H9 (cell line): ENCODE measurements around the gene KIAA1549. TPM values are rescaled to one million over a fixed set of nuclear protein-coding genes. Genes with fewer than 3 reads are reported as not detected.
A peak's percentile ranks its signal among the peaks of the same experiment; 100 is the strongest.

Source experiments
- DNase-seq: peaks from one replicate; pipeline ENCODE4 v3.0.0-alpha.2; 2017
- H2AFZ ChIP-seq: one replicate; pipeline ENCODE4 v1.6.1; 2013; ENCODE audit warnings: mild to moderate bottlenecking, low read length, control low read depth, moderate library complexity
- H2AK5ac ChIP-seq: 2 replicates; pipeline ENCODE4 v1.6.1; 2013; ENCODE audit warnings: low read length, control low read depth, mixed read lengths; ENCODE audit not compliant: insufficient read length
- H2BK120ac ChIP-seq: one replicate; pipeline ENCODE4 v1.6.1; 2013; ENCODE audit warnings: low read depth, mild to moderate bottlenecking, low read length, control low read depth, inconsistent platforms; ENCODE audit not compliant: poor library complexity, severe bottlenecking
- H2BK12ac ChIP-seq: 2 replicates; pipeline ENCODE4 v1.6.1; 2013; ENCODE audit warnings: low read length, control low read depth, mixed read lengths, low read depth; ENCODE audit not compliant: insufficient read length
- H2BK15ac ChIP-seq: 2 replicates; pipeline ENCODE4 v1.6.1; 2013; ENCODE audit warnings: low read depth, low read length, control low read depth
- H2BK20ac ChIP-seq: one replicate; pipeline ENCODE4 v1.6.1; 2013; ENCODE audit warnings: low read depth, mild to moderate bottlenecking, low read length, control low read depth, inconsistent platforms; ENCODE audit not compliant: poor library complexity, severe bottlenecking
- H2BK5ac ChIP-seq: 2 replicates; pipeline ENCODE4 v1.6.1; 2013; ENCODE audit warnings: low read length, control low read depth, mixed read lengths; ENCODE audit not compliant: insufficient read length
- H3K14ac ChIP-seq: 2 replicates; pipeline ENCODE4 v1.6.1; 2013; ENCODE audit warnings: low read length, control low read depth; ENCODE audit not compliant: insufficient read depth
- H3K18ac ChIP-seq: 2 replicates; pipeline ENCODE4 v1.6.1; 2013; ENCODE audit warnings: low read depth, mild to moderate bottlenecking, mixed read lengths, low read length, control low read depth; ENCODE audit not compliant: insufficient read length
- H3K23ac ChIP-seq: 2 replicates; pipeline ENCODE4 v1.6.1; 2013; ENCODE audit warnings: low read length, control low read depth, mixed read lengths, low read depth; ENCODE audit not compliant: insufficient read length
- H3K23me2 ChIP-seq: 2 replicates; pipeline ENCODE4 v1.6.1; 2013; ENCODE audit warnings: low read depth, mild to moderate bottlenecking, mixed read lengths, low read length, control low read depth; ENCODE audit not compliant: insufficient read length, poor library complexity, severe bottlenecking
- H3K27ac ChIP-seq: 2 replicates; pipeline ENCODE4 v1.5.1; 2013; ENCODE audit warnings: low read length, control low read depth, mixed read lengths, low read depth; ENCODE audit not compliant: insufficient read length
- H3K27me3 ChIP-seq: 2 replicates; pipeline ENCODE4 v1.6.1; 2013; ENCODE audit warnings: low read length, control low read depth, inconsistent platforms; ENCODE audit not compliant: insufficient read depth
- H3K4ac ChIP-seq: 2 replicates; pipeline ENCODE4 v1.6.1; 2013; ENCODE audit warnings: low read depth, mild to moderate bottlenecking, control low read depth, inconsistent platforms, low read length, moderate library complexity
- H3K4me1 ChIP-seq: 2 replicates; pipeline ENCODE4 v1.6.1; 2013; ENCODE audit warnings: low read length, control low read depth, inconsistent platforms; ENCODE audit not compliant: insufficient read depth
- H3K4me2 ChIP-seq: 2 replicates; pipeline ENCODE4 v1.6.1; 2013; ENCODE audit warnings: low read length, control low read depth, mixed read lengths; ENCODE audit not compliant: insufficient read length, insufficient read depth
- H3K56ac ChIP-seq: 2 replicates; pipeline ENCODE4 v1.6.1; 2013; ENCODE audit warnings: low read depth, mild to moderate bottlenecking, mixed read lengths, low read length, control low read depth; ENCODE audit not compliant: insufficient read length
- H3K79me1 ChIP-seq: 2 replicates; pipeline ENCODE4 v1.6.1; 2013; ENCODE audit warnings: low read depth, mild to moderate bottlenecking, moderate library complexity, low read length, control low read depth, inconsistent platforms; ENCODE audit not compliant: insufficient read depth, poor library complexity, severe bottlenecking
- H3K79me2 ChIP-seq: 2 replicates; pipeline ENCODE4 v1.6.1; 2013; ENCODE audit warnings: low read length, control low read depth, inconsistent platforms; ENCODE audit not compliant: insufficient read depth
- H3K9ac ChIP-seq: 2 replicates; pipeline ENCODE4 v1.6.1; 2013; ENCODE audit warnings: low read length, control low read depth, mixed read lengths; ENCODE audit not compliant: insufficient read length; ENCODE audit errors: extremely low read depth
- H3K9me3 ChIP-seq: one replicate; pipeline ENCODE4 v1.6.1; 2013; ENCODE audit warnings: low read depth, low read length, inconsistent platforms; ENCODE audit not compliant: control insufficient read depth
- H3T11ph ChIP-seq: one replicate; pipeline ENCODE4 v1.6.1; 2013; ENCODE audit warnings: mild to moderate bottlenecking, low read length, control low read depth, inconsistent platforms
- H4K20me1 ChIP-seq: one replicate; pipeline ENCODE4 v1.6.1; 2013; ENCODE audit not compliant: control insufficient read depth, insufficient read length, insufficient read depth
- H4K5ac ChIP-seq: 2 replicates; pipeline ENCODE4 v1.6.1; 2013; ENCODE audit warnings: low read depth, mild to moderate bottlenecking, mixed read lengths, low read length, control low read depth; ENCODE audit not compliant: insufficient read length
- H4K8ac ChIP-seq: replicated peaks from 2 replicates; pipeline ENCODE4 v1.6.1; 2013; ENCODE audit warnings: low read length, control low read depth, mixed read lengths, low read depth; ENCODE audit not compliant: insufficient read length
- H4K91ac ChIP-seq: 2 replicates; pipeline ENCODE4 v1.6.1; 2013; ENCODE audit warnings: low read depth, mild to moderate bottlenecking, moderate library complexity, mixed read lengths, low read length, control low read depth; ENCODE audit not compliant: insufficient read length
- H3K27ac Mint-ChIP-seq, 3 experiments: 2 replicates in 2 of 3; 3 replicates in 1 of 3; pipeline ENCODE4 v1.8.0; 2020 to 2021; ENCODE audit warnings: mixed read lengths in 3 of 3, mild to moderate bottlenecking in 1 of 3, moderate library complexity in 1 of 3
- H3K27me3 Mint-ChIP-seq: 2 replicates; pipeline ENCODE4 v1.8.0; 2021; ENCODE audit warnings: low read depth, mild to moderate bottlenecking, moderate library complexity, mixed read lengths
- H3K36me3 Mint-ChIP-seq, 3 experiments: 2 replicates in 2 of 3; 3 replicates in 1 of 3; pipeline ENCODE4 v1.8.0; 2020 to 2021; ENCODE audit warnings: low read depth in 3 of 3, mixed read lengths in 3 of 3; ENCODE audit not compliant: insufficient read depth in 1 of 3
- H3K4me1 Mint-ChIP-seq, 2 experiments: 2 replicates each; pipeline ENCODE4 v1.8.0; 2020; ENCODE audit warnings: mixed read lengths in 2 of 2
- H3K4me3 Mint-ChIP-seq, 2 experiments: 2 replicates in 1 of 2; 3 replicates in 1 of 2; pipeline ENCODE4 v1.8.0; 2020 to 2021; ENCODE audit warnings: mild to moderate bottlenecking in 2 of 2, mixed read lengths in 2 of 2, moderate library complexity in 1 of 2
- H3K9me3 Mint-ChIP-seq, 2 experiments: 2 replicates in 1 of 2; 3 replicates in 1 of 2; pipeline ENCODE4 v1.8.0; 2020; ENCODE audit warnings: mild to moderate bottlenecking in 2 of 2, mixed read lengths in 2 of 2, moderate library complexity in 1 of 2
- WGBS: extraction: QIAGEN DNeasy Blood & Tissue Kit; methylation state at CpG from one replicate; pipeline ENCODE4 v1.1.7; 2013; ENCODE audit warnings: missing lambda C conversion rate, low lambda C conversion rate, mixed read lengths; ENCODE audit not compliant: insufficient read length; ENCODE audit errors: extremely low coverage; 5-methylcytosine and 5-hydroxymethylcytosine counted together
- total RNA-seq: library from RNA; stranded (reverse); gene quantifications from 2 replicates; pipeline ENCODE4 v1.2.1, GENCODE V29; 2021
- TF ChIP-seq, protein P1 (sequence below): fragments of 200-600 bp; sonication (generic); conservative IDR thresholded peaks from 3 replicates; pipeline ENCODE4 v1.8.0; 2021; ENCODE audit warnings: antibody characterized with exemption, mild to moderate bottlenecking

The KIAA1549 gene
- total RNA-seq, 1 experiment from 2014 or later: 11.9 TPM

DNA sequence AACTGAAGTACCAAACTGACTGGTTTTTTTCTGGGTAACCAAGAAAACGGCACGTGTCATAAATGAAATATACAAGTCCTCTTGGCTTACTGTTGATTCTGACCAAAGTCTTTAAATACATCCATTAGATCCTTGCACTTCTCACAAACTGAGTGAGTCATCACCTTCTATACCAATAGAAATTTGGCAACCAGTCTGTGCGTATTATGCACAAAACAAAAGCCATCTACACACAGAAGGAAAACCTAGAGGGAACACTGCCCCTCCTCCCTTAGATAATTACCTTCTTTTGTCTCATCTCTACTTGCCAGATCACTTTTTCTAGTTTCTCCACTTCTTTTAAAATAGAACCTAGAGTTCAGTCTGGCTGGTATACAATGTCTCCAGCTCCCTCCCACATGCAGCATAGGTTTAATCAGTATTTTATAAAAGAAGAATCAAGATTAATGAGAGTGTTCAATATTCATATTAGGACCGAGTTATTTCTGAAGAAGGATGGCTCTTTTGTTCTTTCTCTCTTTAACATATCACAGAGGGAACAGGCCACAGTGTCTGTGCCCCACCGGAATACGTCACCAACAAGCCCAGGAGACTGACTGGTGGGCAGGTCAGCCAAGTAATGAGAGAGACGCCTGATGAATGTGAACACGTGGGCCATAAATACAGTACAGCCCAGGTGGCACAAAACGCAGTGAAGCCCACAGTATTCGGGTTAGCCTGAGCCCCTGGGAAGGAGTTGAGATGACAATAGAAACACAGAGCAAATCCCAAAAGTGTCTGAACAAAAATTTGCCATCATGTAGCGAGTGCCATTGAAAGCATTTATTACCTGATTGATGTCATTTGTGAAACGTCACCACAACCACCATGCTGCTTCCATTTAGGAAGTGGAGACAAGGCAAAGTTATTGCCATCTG, 91.3 kb downstream of the KIAA1549 start:
- peak overlapping the region in 1 of 3 experiments; percentile 42; a peak in 1 of 7 replicates for H3K27ac Mint-ChIP-seq
- H2BK5ac ChIP-seq: no peak overlapping the region
- H3K23me2 ChIP-seq: no peaks in the 10 kb centered on the region
- peaks cover 11 to 29% (median 13%) of the 10 kb centered on the region in 3 experiments; a peak in 6 of 7 replicates for H3K36me3 Mint-ChIP-seq
- H2BK12ac ChIP-seq: no peak overlapping the region
- no CpG with 5 or more reads among the region's 12 CpGs for WGBS
- H3K79me1 ChIP-seq: no peaks in the 10 kb centered on the region
- no peak overlapping the region for H3K27ac ChIP-seq
- no peak overlapping the region for H3K4me2 ChIP-seq
- TF ChIP-seq, protein P1, sequence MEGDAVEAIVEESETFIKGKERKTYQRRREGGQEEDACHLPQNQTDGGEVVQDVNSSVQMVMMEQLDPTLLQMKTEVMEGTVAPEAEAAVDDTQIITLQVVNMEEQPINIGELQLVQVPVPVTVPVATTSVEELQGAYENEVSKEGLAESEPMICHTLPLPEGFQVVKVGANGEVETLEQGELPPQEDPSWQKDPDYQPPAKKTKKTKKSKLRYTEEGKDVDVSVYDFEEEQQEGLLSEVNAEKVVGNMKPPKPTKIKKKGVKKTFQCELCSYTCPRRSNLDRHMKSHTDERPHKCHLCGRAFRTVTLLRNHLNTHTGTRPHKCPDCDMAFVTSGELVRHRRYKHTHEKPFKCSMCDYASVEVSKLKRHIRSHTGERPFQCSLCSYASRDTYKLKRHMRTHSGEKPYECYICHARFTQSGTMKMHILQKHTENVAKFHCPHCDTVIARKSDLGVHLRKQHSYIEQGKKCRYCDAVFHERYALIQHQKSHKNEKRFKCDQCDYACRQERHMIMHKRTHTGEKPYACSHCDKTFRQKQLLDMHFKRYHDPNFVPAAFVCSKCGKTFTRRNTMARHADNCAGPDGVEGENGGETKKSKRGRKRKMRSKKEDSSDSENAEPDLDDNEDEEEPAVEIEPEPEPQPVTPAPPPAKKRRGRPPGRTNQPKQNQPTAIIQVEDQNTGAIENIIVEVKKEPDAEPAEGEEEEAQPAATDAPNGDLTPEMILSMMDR: no peak
- H2BK120ac ChIP-seq: no peak overlapping the region
- H3K27me3 ChIP-seq: no peaks in the 10 kb centered on the region
- H3K56ac ChIP-seq: no peak overlapping the region
- no peak overlapping the region for H3T11ph ChIP-seq
- H3K9ac ChIP-seq: no peak overlapping the region
- no peaks in the 10 kb centered on the region for H4K20me1 ChIP-seq
- H3K4me1 ChIP-seq: no peaks in the 10 kb centered on the region
- no peak overlapping the region for H4K91ac ChIP-seq
- H3K23ac ChIP-seq: no peak overlapping the region
- H3K9me3 ChIP-seq: no peaks in the 10 kb centered on the region
- no peak overlapping the region for H3K18ac ChIP-seq
- no peak overlapping the region for H4K8ac ChIP-seq
- no peak overlapping the region for H2AFZ ChIP-seq
- no peaks in the 10 kb centered on the region for H3K79me2 ChIP-seq
- H2BK20ac ChIP-seq: no peak overlapping the region
- H3K4ac ChIP-seq: no peak overlapping the region
- H3K9me3 Mint-ChIP-seq: no peaks in the 10 kb centered on the region
- peaks cover 10 to 16% of the 10 kb centered on the region in 2 experiments for H3K4me1 Mint-ChIP-seq
- no peak overlapping the region for H2BK15ac ChIP-seq
- no peaks in the 10 kb centered on the region for H3K27me3 Mint-ChIP-seq
- H3K4me3 Mint-ChIP-seq: no peak overlapping the region
- no peak for DNase-seq
- no peak overlapping the region for H2AK5ac ChIP-seq
- H3K14ac ChIP-seq: no peak overlapping the region
- H4K5ac ChIP-seq: no peak overlapping the region
